GM12874 (cell line): ENCODE results near the gene ADAMTS4.

ENCODE experiments used
- CTCF ChIP-seq: IDR thresholded peaks from 2 replicates; pipeline ENCODE4 v1.5.1; 2011; ENCODE audit warnings: low read depth, mild to moderate bottlenecking, control low read depth, low read length, moderate library complexity; ENCODE audit not compliant: insufficient read depth

Gene ADAMTS4

GRCh38 chr1:161218301-161219077 is 19.6 kb upstream of the ADAMTS4 start:
- TF ChIP-seq CTCF: no peak

GRCh38 chr1:161217831-161218230 is 19.0 kb upstream of the ADAMTS4 start:
- TF ChIP-seq CTCF: no peak

GRCh38 chr1:161216945-161217712 is 18.3 kb upstream of the ADAMTS4 start:
- no peak for TF ChIP-seq CTCF

- TF ChIP-seq CTCF: no peak
Observed at GRCh38 chr1:161215076-161215475, 16.2 kb upstream of the ADAMTS4 start, which contains the start of gene FCER1G. FCER1G (plus strand) TSS chr1:161215295; CDS start chr1:161215322, 27 bp downstream.

- TF ChIP-seq CTCF: no peak
Observed at GRCh38 chr1:161214369-161214768, 15.5 kb upstream of the ADAMTS4 start.

- peak; percentile 89 for TF ChIP-seq CTCF
Observed at GRCh38 chr1:161209790-161210409, 11.0 kb upstream of the ADAMTS4 start.

GRCh38 chr1:161207173-161207572 is 8.3 kb upstream of the ADAMTS4 start:
- no peak for TF ChIP-seq CTCF
